Body of pancreas (tissue), 4 donors: ENCODE results near the gene B4GALT7. TPM values are rescaled to one million over a fixed set of nuclear protein-coding genes. Genes with fewer than 3 reads are reported as not detected.
A peak's percentile ranks its signal among the peaks of the same experiment; 100 is the strongest.

Experiments used
- ATAC-seq: fragments of 150-250 bp; one replicate; pipeline ENCODE4 v1.9.1; 2016
- DNase-seq, 4 donors: peaks; one replicate each; pipeline ENCODE4 v3.0.0-alpha.2; 2019
- H3K27ac ChIP-seq, 4 donors: fragments of 200-600 bp; sonication (generic); 1 replicate in 3 of 4; 2 replicates in 1 of 4; pipeline versions ENCODE4 v1.5.1 to v1.6.1; 2016 to 2019; ENCODE audit warnings: mild to moderate bottlenecking in 1 of 4, mixed read lengths in 1 of 4, moderate library complexity in 1 of 4
- H3K27me3 ChIP-seq, 2 donors: fragments of 200-600 bp; sonication (generic); one replicate each; pipeline ENCODE4 v1.6.0; 2016; ENCODE audit warnings: mild to moderate bottlenecking in 1 of 2
- H3K36me3 ChIP-seq, 2 donors: fragments of 200-600 bp; sonication (generic); replicated peaks in 1 of 2; 2 replicates each; pipeline ENCODE4 v1.5.1; 2016; ENCODE audit warnings: low read depth in 2 of 2; ENCODE audit not compliant: insufficient read depth in 1 of 2
- H3K4me1 ChIP-seq: fragments of 200-600 bp; sonication (generic); one replicate; pipeline ENCODE4 v1.6.0; 2016
- H3K4me3 ChIP-seq, 2 donors: fragments of 200-600 bp; sonication (generic); 1 replicate in 1 of 2; 2 replicates in 1 of 2; pipeline ENCODE4 v1.5.1; 2016 to 2019
- H3K9me3 ChIP-seq, 3 donors: fragments of 200-600 bp; sonication (generic); 1 replicate in 2 of 3; 2 replicates in 1 of 3; pipeline ENCODE4 v1.5.1; 2016
- CTCF ChIP-seq, 7 experiments: fragments of 450-650 bp in 4 of 7; fragments of 200-600 bp in 3 of 7; sonication (generic) in 3 of 7; IDR thresholded peaks; one replicate each; pipeline ENCODE4 v1.5.1; 2016 to 2019; ENCODE audit warnings: antibody characterized with exemption in 7 of 7
- POLR2A ChIP-seq, 3 donors: fragments of 450-650 bp; IDR thresholded peaks; one replicate each; pipeline ENCODE4 v1.6.1; 2016; ENCODE audit warnings: antibody characterized with exemption in 3 of 3, mild to moderate bottlenecking in 2 of 3
- WGBS, 2 donors: methylation state at CpG; one replicate each; pipeline ENCODE4 v1.1.5; 2017; 5-methylcytosine and 5-hydroxymethylcytosine counted together
- intact Hi-C: fragments of 100-400 bp; cut with DNase I; formaldehyde crosslinking; loops from one replicate; pipeline ENCODE4 v1.15.1; 2023
- total RNA-seq, 2 donors: library from RNA; depleted of rRNA; stranded (reverse); fragments of >200 nt; gene quantifications; one replicate each; pipeline ENCODE4 v1.1.0, GENCODE V29; 2016

B4GALT7 gene
- total RNA-seq, 2 donors from 2014 or later: 17.1 to 17.5 TPM

GRCh38 chr5:177600508-177601018 is 631 bp downstream of the B4GALT7 start:
- Histone ChIP-seq H3K4me1 (peaks cover 33% of the 10 kb centered on the region), H3K27me3 (no peaks in the 10 kb centered on the region), H3K36me3 (peaks cover 0 to 6% of the 10 kb centered on the region in 2 donors), H3K27ac (peak overlapping the region; percentile 72 to 93 (median 85)), H3K9me3 (no peaks in the 10 kb centered on the region), H3K4me3 (peak overlapping the region; percentile 79 to 89)
- WGBS, 2 donors: 1% methylated on average over 16 of the region's 16 CpGs
- peak in 1 of 4 donors; percentile 20 for DNase-seq
- no peak for ATAC-seq
- TF ChIP-seq POLR2A (IDR thresholded peaks at IDR 0.05) (no peak), CTCF (IDR thresholded peaks at IDR 0.05) (no peak)
- intact Hi-C loops: no loop called here

- no peak for DNase-seq
- intact Hi-C loops: no loop called here
- ATAC-seq: no peak
- Histone ChIP-seq H3K4me3 (no peak overlapping the region), H3K4me1 (peaks cover 33% of the 10 kb centered on the region), H3K27me3 (no peaks in the 10 kb centered on the region), H3K27ac (no peak overlapping the region), H3K9me3 (no peaks in the 10 kb centered on the region), H3K36me3 (peaks cover 0 to 2% of the 10 kb centered on the region in 2 donors)
- WGBS, 2 donors: 86% methylated on average over 11 of the region's 11 CpGs
- TF ChIP-seq CTCF (IDR thresholded peaks at IDR 0.05): no peak
- no peak for TF ChIP-seq POLR2A (IDR thresholded peaks at IDR 0.05)
Measured at GRCh38 chr5:177601126-177601525, 1.2 kb downstream of the B4GALT7 start.

GRCh38 chr5:177601577-177602457 is 1.9 kb downstream of the B4GALT7 start:
- ATAC-seq (no peak), DNase-seq (no peak)
- Histone ChIP-seq H3K4me1 (peaks cover 33% of the 10 kb centered on the region), H3K4me3 (no peak overlapping the region), H3K36me3 (no peaks in the 10 kb centered on the region), H3K9me3 (no peaks in the 10 kb centered on the region), H3K27ac (no peak overlapping the region), H3K27me3 (no peaks in the 10 kb centered on the region)
- TF ChIP-seq POLR2A (IDR thresholded peaks at IDR 0.05) (no peak), CTCF (IDR thresholded peaks at IDR 0.05) (peak in 2 of 7 experiments; percentile 11 to 18)
- WGBS, 2 donors: 73 to 79% methylated on average over 8 to 13 of the region's 13 CpGs
- intact Hi-C loops: no loop called here

DNA sequence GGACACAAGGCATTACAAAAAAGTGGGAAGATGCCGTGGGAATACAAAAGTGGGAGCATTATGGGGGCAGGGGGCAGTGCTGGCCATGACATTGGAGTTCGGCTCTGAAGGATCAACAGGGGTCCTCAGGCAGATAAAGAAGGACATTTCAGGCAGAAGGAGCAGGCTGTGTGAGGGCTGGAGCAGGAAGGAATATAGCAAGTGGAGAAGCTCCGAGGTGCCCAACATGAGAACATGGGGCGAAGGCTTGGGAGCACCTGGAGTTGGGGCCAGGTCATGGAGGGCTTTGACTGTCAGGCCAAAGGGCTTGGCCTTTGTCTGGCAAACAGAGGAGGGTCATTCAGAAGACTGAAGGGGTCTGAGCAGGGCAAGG is 2.5 kb downstream of the B4GALT7 start:
- TF ChIP-seq POLR2A (IDR thresholded peaks at IDR 0.05) (no peak), CTCF (IDR thresholded peaks at IDR 0.05) (no peak)
- no peak for ATAC-seq
- Histone ChIP-seq H3K9me3 (no peaks in the 10 kb centered on the region), H3K4me1 (peaks cover 38% of the 10 kb centered on the region), H3K27ac (no peak overlapping the region), H3K4me3 (no peak overlapping the region), H3K27me3 (no peaks in the 10 kb centered on the region), H3K36me3 (no peaks in the 10 kb centered on the region)
- 81% methylated on average over 4 of the region's 4 CpGs for WGBS, 2 donors
- intact Hi-C loops: no loop called here
- DNase-seq: no peak
